Stomach smooth muscle (tissue), 2 donors: ENCODE results near the gene GAL3ST2.

Experiments used
- H3K27ac ChIP-seq: one replicate; pipeline ENCODE4 v1.7.0; 2013; ENCODE audit warnings: mild to moderate bottlenecking, low read length, inconsistent platforms
- H3K27me3 ChIP-seq, 2 donors: one replicate each; pipeline ENCODE4 v1.7.0; 2013; ENCODE audit warnings: low read length in 2 of 2; ENCODE audit not compliant: insufficient read depth in 2 of 2, control insufficient read depth in 1 of 2
- H3K36me3 ChIP-seq, 2 donors: one replicate each; pipeline ENCODE4 v1.7.0; 2013; ENCODE audit warnings: low read length in 2 of 2; ENCODE audit not compliant: control insufficient read depth in 2 of 2, insufficient read depth in 2 of 2
- H3K4me1 ChIP-seq: one replicate; pipeline ENCODE4 v1.7.0; 2013; ENCODE audit warnings: low read length; ENCODE audit not compliant: control insufficient read depth, insufficient read depth
- H3K4me3 ChIP-seq, 2 donors: one replicate each; pipeline ENCODE4 v1.7.0; 2013; ENCODE audit warnings: low read length in 2 of 2
- H3K9ac ChIP-seq, 2 donors: one replicate each; pipeline ENCODE4 v1.7.0; 2013; ENCODE audit warnings: low read length in 2 of 2, mild to moderate bottlenecking in 1 of 2
- H3K9me3 ChIP-seq, 2 donors: one replicate each; pipeline ENCODE4 v1.7.0; 2013; ENCODE audit warnings: low read length in 2 of 2; ENCODE audit not compliant: control insufficient read depth in 2 of 2
- donor health status: healthy.
- donor health status: Pancreatic carcinoma.

GAL3ST2 gene

GRCh38 chr2:241748468-241749256, 28.0 kb upstream of the GAL3ST2 start:
- H3K36me3 ChIP-seq, result peaks cover 14 to 32% of the 10 kb centered on the region in 2 donors
- H3K4me3 ChIP-seq, result no peak overlapping the region
- no peaks in the 10 kb centered on the region for H3K27me3 ChIP-seq
- no peaks in the 10 kb centered on the region for H3K4me1 ChIP-seq
- no peaks in the 10 kb centered on the region for H3K9me3 ChIP-seq
- no peak overlapping the region for H3K9ac ChIP-seq
- no peak overlapping the region for H3K27ac ChIP-seq

- H3K9me3 ChIP-seq, result no peaks in the 10 kb centered on the region
- no peak overlapping the region for H3K4me3 ChIP-seq
- peaks cover 8 to 23% of the 10 kb centered on the region in 2 donors for H3K36me3 ChIP-seq
- H3K9ac ChIP-seq, result no peak overlapping the region
- H3K4me1 ChIP-seq, result no peaks in the 10 kb centered on the region
- no peaks in the 10 kb centered on the region for H3K27me3 ChIP-seq
- H3K27ac ChIP-seq, result no peak overlapping the region
Measured at GRCh38 chr2:241750076-241750840, 26.4 kb upstream of the GAL3ST2 start.

DNA sequence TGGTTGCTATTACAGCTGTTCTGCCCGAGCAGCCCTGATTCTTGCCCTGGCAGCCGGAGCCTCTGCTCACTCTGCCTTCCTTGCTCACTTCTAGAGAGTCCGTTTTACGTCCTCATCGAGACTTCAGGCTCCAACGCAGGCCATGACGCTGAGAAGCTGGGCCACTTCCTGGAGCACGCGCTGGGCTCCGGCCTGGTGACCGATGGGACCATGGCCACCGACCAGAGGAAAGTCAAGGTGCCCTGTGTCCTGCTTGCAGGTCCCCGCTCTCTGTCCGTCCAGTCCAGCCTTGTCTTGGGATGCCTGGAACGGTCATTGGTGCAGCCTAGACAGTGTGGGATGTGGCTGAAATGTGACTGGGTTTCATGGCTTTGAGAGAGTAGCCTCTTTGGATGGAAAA, 25.5 kb upstream of the GAL3ST2 start:
- Histone ChIP-seq H3K27me3 (no peaks in the 10 kb centered on the region), H3K4me1 (no peaks in the 10 kb centered on the region), H3K9ac (no peak overlapping the region), H3K27ac (no peak overlapping the region), H3K36me3 (peaks cover 9 to 24% of the 10 kb centered on the region in 2 donors), H3K4me3 (no peak overlapping the region), H3K9me3 (no peaks in the 10 kb centered on the region)

DNA sequence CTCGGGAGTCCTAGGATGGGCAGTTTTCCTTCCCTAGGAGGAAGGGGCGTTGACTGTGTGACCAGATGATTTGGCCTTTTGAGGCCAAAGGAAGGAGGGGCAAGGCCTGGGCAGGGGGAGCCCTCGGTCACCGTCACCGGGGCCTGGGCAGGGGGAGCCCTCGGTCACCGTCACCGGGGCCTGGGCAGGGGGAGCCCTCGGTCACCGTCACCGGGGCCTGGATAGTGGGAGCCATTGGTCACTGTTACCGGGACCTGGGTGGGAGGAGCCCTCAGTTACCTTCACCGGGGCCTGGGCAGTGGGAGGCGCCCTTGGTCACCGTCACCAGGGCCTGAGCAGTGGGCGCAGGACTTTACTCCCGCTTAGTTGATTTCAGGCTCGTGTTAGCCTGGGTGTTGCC, 24.8 kb upstream of the GAL3ST2 start:
- Histone ChIP-seq H3K9ac (no peak overlapping the region), H3K36me3 (peaks cover 12 to 25% of the 10 kb centered on the region in 2 donors), H3K27me3 (no peaks in the 10 kb centered on the region), H3K27ac (no peak overlapping the region), H3K4me1 (no peaks in the 10 kb centered on the region), H3K4me3 (no peak overlapping the region), H3K9me3 (no peaks in the 10 kb centered on the region)

DNA sequence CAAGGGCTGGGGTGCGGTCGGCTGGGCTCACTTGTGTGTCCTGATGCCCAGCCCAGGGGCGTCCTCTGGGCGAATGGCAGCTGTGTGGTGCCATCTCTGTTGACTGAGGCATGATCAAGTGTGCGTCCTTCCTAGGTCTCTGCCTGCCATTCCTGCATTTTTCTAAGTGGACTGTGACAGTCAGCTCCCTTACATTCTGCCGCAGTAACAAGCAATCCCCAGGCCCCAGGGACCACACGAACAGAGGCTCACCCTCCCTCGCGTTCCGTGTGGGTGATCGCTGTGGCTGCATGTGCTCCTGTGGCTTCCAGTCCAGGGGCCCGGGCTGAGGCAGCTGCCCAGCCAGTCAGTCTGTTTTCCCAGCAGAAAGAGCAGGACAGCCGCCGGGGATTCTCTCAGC, 24.4 kb upstream of the GAL3ST2 start:
- H3K9ac ChIP-seq, result no peak overlapping the region
- H3K9me3 ChIP-seq, result no peaks in the 10 kb centered on the region
- no peak overlapping the region for H3K4me3 ChIP-seq
- H3K36me3 ChIP-seq, result peaks cover 12 to 24% of the 10 kb centered on the region in 2 donors
- H3K27ac ChIP-seq, result no peak overlapping the region
- H3K4me1 ChIP-seq, result no peaks in the 10 kb centered on the region
- no peaks in the 10 kb centered on the region for H3K27me3 ChIP-seq

DNA sequence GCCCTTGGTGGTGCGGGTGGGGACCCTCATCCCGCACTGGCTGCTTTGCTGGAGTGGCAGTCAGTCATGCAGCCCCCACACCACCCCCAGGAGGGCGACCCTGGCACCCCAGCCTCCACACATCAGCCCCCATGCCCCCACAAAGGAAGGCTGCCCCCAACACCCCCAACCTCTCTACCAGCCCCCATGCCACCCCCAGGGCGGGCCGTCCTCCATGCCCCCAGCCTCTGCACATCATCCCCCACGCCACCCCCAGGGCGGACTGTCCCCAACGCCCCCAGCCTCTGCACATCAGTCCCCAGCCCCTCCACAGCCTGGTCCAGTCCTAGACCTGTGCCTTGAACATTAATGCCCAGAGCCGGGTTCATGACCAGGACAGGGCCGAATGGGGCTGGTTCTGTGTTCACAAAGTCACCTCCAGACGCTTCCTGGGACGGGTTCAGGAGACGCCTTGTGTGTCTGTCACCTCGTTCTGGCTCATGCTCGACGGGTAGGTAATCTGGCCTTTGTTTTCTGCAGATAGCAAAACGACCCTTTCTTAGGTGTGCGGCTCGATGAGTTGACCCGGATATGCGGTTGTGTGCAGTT, 23.8 kb upstream of the GAL3ST2 start:
- Histone ChIP-seq H3K4me1 (no peaks in the 10 kb centered on the region), H3K4me3 (no peak overlapping the region), H3K36me3 (peaks cover 12 to 26% of the 10 kb centered on the region in 2 donors), H3K27me3 (no peaks in the 10 kb centered on the region), H3K9ac (no peak overlapping the region), H3K27ac (no peak overlapping the region), H3K9me3 (no peaks in the 10 kb centered on the region)

DNA sequence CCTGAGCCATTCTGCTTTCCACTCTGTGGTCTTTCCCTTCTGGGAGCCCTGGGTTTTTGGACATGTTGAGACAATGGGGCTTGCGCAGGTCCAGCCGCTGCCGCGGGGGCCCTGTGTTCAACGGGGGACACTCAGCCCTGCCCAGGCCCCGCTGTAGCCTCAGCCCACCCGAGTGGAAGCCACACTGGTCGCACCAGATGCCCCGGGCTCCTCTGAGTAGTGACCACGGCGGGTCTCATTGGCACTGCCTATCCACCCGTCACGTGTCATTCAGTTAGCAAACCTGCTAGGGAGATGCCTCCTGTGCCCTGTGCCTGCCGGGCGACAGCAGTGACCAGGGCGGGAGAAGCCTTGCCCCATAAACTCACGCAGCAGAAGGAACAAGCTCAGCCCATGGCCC, 23.1 kb upstream of the GAL3ST2 start:
- no peaks in the 10 kb centered on the region for H3K9me3 ChIP-seq
- no peak overlapping the region for H3K4me3 ChIP-seq
- H3K9ac ChIP-seq, result no peak overlapping the region
- no peaks in the 10 kb centered on the region for H3K4me1 ChIP-seq
- H3K27me3 ChIP-seq, result no peaks in the 10 kb centered on the region
- H3K27ac ChIP-seq, result no peak overlapping the region
- H3K36me3 ChIP-seq, result peaks cover 12 to 26% of the 10 kb centered on the region in 2 donors

- Histone ChIP-seq H3K9ac (no peak overlapping the region), H3K27me3 (no peaks in the 10 kb centered on the region), H3K9me3 (no peaks in the 10 kb centered on the region), H3K36me3 (peaks cover 13 to 25% of the 10 kb centered on the region in 2 donors), H3K4me1 (no peaks in the 10 kb centered on the region), H3K4me3 (no peak overlapping the region), H3K27ac (no peak overlapping the region)
Measured at GRCh38 chr2:241754042-241754441, 22.6 kb upstream of the GAL3ST2 start.

GRCh38 chr2:241755166-241755565, 21.5 kb upstream of the GAL3ST2 start:
- Histone ChIP-seq H3K4me1 (no peaks in the 10 kb centered on the region), H3K4me3 (no peak overlapping the region), H3K36me3 (peaks cover 14 to 30% of the 10 kb centered on the region in 2 donors), H3K9ac (no peak overlapping the region), H3K27ac (no peak overlapping the region), H3K9me3 (peaks cover 0 to under 1% of the 10 kb centered on the region in 2 donors), H3K27me3 (no peaks in the 10 kb centered on the region)

- no peak overlapping the region for H3K4me3 ChIP-seq
- peaks cover 0 to 4% of the 10 kb centered on the region in 2 donors for H3K9me3 ChIP-seq
- H3K36me3 ChIP-seq, result peaks cover 17 to 33% of the 10 kb centered on the region in 2 donors
- H3K9ac ChIP-seq, result no peak overlapping the region
- no peaks in the 10 kb centered on the region for H3K4me1 ChIP-seq
- no peaks in the 10 kb centered on the region for H3K27me3 ChIP-seq
- no peak overlapping the region for H3K27ac ChIP-seq
Measured at GRCh38 chr2:241755777-241756176, 20.8 kb upstream of the GAL3ST2 start.
